ENCODE data around the gene VPS39. TPM values are rescaled to one million over a fixed set of nuclear protein-coding genes. Genes with fewer than 3 reads are reported as not detected.

VPS39 gene
- total RNA-seq, 1 experiment from 2014 or later: 55.2 TPM

GRCh38 chr15:42213511-42213910 is 5.4 kb upstream of the VPS39 start:
- ChIA-PET CTCF (interaction anchor here (0.6 to 1.2 kb wide), 2 partner anchors 102 to 171 kb away, joined by 3 to 4 read pairs; no protein-coding TSS in a partner anchor), POLR2A (no interaction called here)
- Histone ChIP-seq H3K36me3 (ENCODE audit: control insufficient read depth, insufficient read depth, low read length) (peaks cover 45% of the 10 kb centered on the region), H3K4me1 (ENCODE audit: control insufficient read depth, insufficient read depth, low read length) (peaks cover 5% of the 10 kb centered on the region; the same call in 1 of the 2 replicates), H3K27me3 (ENCODE audit: control insufficient read depth, insufficient read depth, low read length) (no peaks in the 10 kb centered on the region), H3K4me3 (ENCODE audit: low read depth in 2 of 2, low read length in 2 of 2) (no peak overlapping the region), H3K27ac (ENCODE audit: low read length) (no peak overlapping the region), H3K9me3 (ENCODE audit: control insufficient read depth, insufficient read depth, low read depth, low read length) (no peaks in the 10 kb centered on the region)
- no TSS peak for BruUV-seq (replicated peaks)
- ATAC-seq: no peak
- DNase-seq (ENCODE audit: low read depth, low spot score): no peak
- in situ Hi-C loops (cut with HindIII; ENCODE audit: low pct_unique_long_range_greater_than_20kb, low sequenced_read_pairs) (no loop called here), intact Hi-C loops (cut with micrococcal nuclease; ENCODE audit: unreplicated experiment) (no loop called here)
- TF ChIP-seq, protein P1, sequence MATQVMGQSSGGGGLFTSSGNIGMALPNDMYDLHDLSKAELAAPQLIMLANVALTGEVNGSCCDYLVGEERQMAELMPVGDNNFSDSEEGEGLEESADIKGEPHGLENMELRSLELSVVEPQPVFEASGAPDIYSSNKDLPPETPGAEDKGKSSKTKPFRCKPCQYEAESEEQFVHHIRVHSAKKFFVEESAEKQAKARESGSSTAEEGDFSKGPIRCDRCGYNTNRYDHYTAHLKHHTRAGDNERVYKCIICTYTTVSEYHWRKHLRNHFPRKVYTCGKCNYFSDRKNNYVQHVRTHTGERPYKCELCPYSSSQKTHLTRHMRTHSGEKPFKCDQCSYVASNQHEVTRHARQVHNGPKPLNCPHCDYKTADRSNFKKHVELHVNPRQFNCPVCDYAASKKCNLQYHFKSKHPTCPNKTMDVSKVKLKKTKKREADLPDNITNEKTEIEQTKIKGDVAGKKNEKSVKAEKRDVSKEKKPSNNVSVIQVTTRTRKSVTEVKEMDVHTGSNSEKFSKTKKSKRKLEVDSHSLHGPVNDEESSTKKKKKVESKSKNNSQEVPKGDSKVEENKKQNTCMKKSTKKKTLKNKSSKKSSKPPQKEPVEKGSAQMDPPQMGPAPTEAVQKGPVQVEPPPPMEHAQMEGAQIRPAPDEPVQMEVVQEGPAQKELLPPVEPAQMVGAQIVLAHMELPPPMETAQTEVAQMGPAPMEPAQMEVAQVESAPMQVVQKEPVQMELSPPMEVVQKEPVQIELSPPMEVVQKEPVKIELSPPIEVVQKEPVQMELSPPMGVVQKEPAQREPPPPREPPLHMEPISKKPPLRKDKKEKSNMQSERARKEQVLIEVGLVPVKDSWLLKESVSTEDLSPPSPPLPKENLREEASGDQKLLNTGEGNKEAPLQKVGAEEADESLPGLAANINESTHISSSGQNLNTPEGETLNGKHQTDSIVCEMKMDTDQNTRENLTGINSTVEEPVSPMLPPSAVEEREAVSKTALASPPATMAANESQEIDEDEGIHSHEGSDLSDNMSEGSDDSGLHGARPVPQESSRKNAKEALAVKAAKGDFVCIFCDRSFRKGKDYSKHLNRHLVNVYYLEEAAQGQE (IDR thresholded peaks at IDR 0.05; ENCODE audit: insufficient read depth in 1 of 2, low read depth in 2 of 2, low read length in 1 of 2): no peak
- TF ChIP-seq CTCF (IDR thresholded peaks at IDR 0.05) (no peak), SIN3A (IDR thresholded peaks at IDR 0.05; ENCODE audit: borderline replicate concordance, insufficient read depth, low read depth, low read length) (no peak)

DNA sequence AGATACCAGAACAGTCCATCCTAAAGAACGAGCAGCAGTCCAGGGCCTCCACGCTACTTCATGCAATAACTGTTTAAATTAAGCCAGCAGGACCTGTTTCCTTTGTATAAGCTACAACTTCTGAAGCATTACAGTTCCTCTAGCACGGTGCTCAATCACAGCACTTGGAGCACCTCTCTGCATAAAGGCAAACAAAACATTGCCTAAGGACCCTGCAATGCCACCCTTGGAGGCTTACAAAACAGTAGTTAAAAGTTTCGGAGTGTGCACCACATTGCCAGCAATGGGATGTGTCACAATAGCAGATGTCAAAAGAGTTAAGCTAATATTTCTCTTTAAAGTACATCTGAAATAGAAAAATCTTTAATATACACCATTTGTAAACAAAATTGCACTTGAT is 2.6 kb upstream of the VPS39 start:
- in situ Hi-C loops (cut with HindIII; ENCODE audit: low pct_unique_long_range_greater_than_20kb, low sequenced_read_pairs) (no loop called here), intact Hi-C loops (cut with micrococcal nuclease; ENCODE audit: unreplicated experiment) (no loop called here)
- Histone ChIP-seq H3K4me3 (ENCODE audit: low read depth in 2 of 2, low read length in 2 of 2) (no peak overlapping the region), H3K9me3 (ENCODE audit: control insufficient read depth, insufficient read depth, low read depth, low read length) (no peaks in the 10 kb centered on the region), H3K27me3 (ENCODE audit: control insufficient read depth, insufficient read depth, low read length) (no peaks in the 10 kb centered on the region), H3K27ac (ENCODE audit: low read length) (no peak overlapping the region), H3K36me3 (ENCODE audit: control insufficient read depth, insufficient read depth, low read length) (peaks cover 29% of the 10 kb centered on the region), H3K4me1 (ENCODE audit: control insufficient read depth, insufficient read depth, low read length) (peaks cover 11% of the 10 kb centered on the region)
- no peak for DNase-seq (ENCODE audit: low read depth, low spot score)
- ChIA-PET POLR2A (no interaction called here), CTCF (no interaction called here)
- TSS peak; percentile 4 for BruUV-seq (replicated peaks)
- ATAC-seq: no peak
- TF ChIP-seq CTCF (IDR thresholded peaks at IDR 0.05) (no peak), SIN3A (IDR thresholded peaks at IDR 0.05; ENCODE audit: borderline replicate concordance, insufficient read depth, low read depth, low read length) (no peak), POLR2AphosphoS5 (IDR thresholded peaks at IDR 0.05; ENCODE audit: low read depth, low read length) (no peak)

- no peak for ATAC-seq
- ChIA-PET POLR2A (no interaction called here), CTCF (no interaction called here)
- in situ Hi-C loops (cut with HindIII; ENCODE audit: low pct_unique_long_range_greater_than_20kb, low sequenced_read_pairs): no loop called here
- Histone ChIP-seq H3K36me3 (ENCODE audit: control insufficient read depth, insufficient read depth, low read length) (peaks cover 11% of the 10 kb centered on the region), H3K27me3 (ENCODE audit: control insufficient read depth, insufficient read depth, low read length) (no peaks in the 10 kb centered on the region), H3K4me1 (ENCODE audit: control insufficient read depth, insufficient read depth, low read length) (peaks cover 11% of the 10 kb centered on the region), H3K9me3 (ENCODE audit: control insufficient read depth, insufficient read depth, low read depth, low read length) (no peaks in the 10 kb centered on the region), H3K4me3 (ENCODE audit: low read depth in 2 of 2, low read length in 2 of 2) (no peak overlapping the region), H3K27ac (ENCODE audit: low read length) (no peak overlapping the region)
- intact Hi-C loops (cut with micrococcal nuclease; ENCODE audit: unreplicated experiment): no loop called here
- no peak for TF ChIP-seq TCF7L2 (IDR thresholded peaks at IDR 0.05; ENCODE audit: low read depth, low read length)
- TF ChIP-seq, protein P1 (IDR thresholded peaks at IDR 0.05; ENCODE audit: insufficient read depth in 1 of 2, low read depth in 2 of 2, low read length in 1 of 2): no peak
- TF ChIP-seq SIN3A (IDR thresholded peaks at IDR 0.05; ENCODE audit: borderline replicate concordance, insufficient read depth, low read depth, low read length): no peak
- TF ChIP-seq POLR2AphosphoS5 (IDR thresholded peaks at IDR 0.05; ENCODE audit: low read depth, low read length): no peak
- no peak for TF ChIP-seq CTCF (IDR thresholded peaks at IDR 0.05)
- no peak for DNase-seq (ENCODE audit: low read depth, low spot score)
- BruUV-seq (replicated peaks): no TSS peak
Observed at GRCh38 chr15:42206406-42206805, 1.7 kb downstream of the VPS39 start.

Measured in Panc1 (cell line).